ENCODE measurements around the gene F13B.

GRCh38 chr1:197076585-197076984 lies 9.5 kb upstream of the F13B start:
- TF ChIP-seq ZNF311 (tag by site-specific recombination; IDR thresholded peaks at IDR 0.05; ENCODE audit: borderline replicate concordance) (no peak), CTCF (tag by site-specific recombination; IDR thresholded peaks at IDR 0.05) (no peak), ZNF18 (tag by site-specific recombination; IDR thresholded peaks at IDR 0.05) (no peak), OVOL3 (tag by site-specific recombination; IDR thresholded peaks at IDR 0.05) (no peak), ZXDB (tag by site-specific recombination; IDR thresholded peaks at IDR 0.05) (no peak), YY1 (tag by site-specific recombination; IDR thresholded peaks at IDR 0.05) (no peak), ZBTB26 (tag by site-specific recombination; optimal IDR thresholded peaks at IDR 0.05) (no peak), ZNF837 (tag by site-specific recombination; IDR thresholded peaks at IDR 0.05) (no peak), ZNF391 (tag by site-specific recombination; IDR thresholded peaks at IDR 0.05; ENCODE audit: borderline replicate concordance, low read depth) (no peak)

Measured in HEK293 (cell line).